Stimulated activated CD4-positive, alpha-beta T cell treated with anti-CD3 and anti-CD28 coated beads, Interleukin-1b, Interleukin-23, amount 100 ng/mL, for 24 hours (primary cell): ENCODE measurements around the gene TBX2.
"Not testable (repeated sequence)": the region's sequence is repeated elsewhere in the genome, so short reads cannot be mapped to it uniquely, and the experiment has no call there.

Source experiments
- DNase-seq, 4 experiments: peaks; one replicate each; pipeline ENCODE4 v3.0.0-alpha.2; 2020; ENCODE audit warnings: low read depth in 4 of 4, low spot score in 1 of 4

TBX2 gene

DNA sequence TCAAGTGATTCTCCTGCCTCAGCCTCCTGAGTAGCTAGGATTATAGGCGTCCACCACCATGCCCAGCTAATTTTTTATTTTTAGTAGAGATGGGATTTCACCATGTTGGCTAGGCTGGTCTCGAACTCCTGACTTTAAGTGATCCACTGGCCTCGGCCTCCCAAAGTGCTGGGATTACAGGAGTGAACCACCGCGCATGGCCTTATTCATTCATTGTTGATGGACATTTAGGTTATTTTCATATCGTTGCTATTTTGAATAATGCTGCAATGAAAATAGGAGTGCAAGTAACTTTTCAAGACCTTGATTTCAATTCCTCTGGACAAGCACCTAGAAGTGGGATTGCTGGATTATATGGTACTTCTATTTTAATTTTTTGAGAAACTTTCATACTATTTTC, 30.2 kb downstream of the TBX2 start:
- DNase-seq: not testable (repeated sequence)

DNA sequence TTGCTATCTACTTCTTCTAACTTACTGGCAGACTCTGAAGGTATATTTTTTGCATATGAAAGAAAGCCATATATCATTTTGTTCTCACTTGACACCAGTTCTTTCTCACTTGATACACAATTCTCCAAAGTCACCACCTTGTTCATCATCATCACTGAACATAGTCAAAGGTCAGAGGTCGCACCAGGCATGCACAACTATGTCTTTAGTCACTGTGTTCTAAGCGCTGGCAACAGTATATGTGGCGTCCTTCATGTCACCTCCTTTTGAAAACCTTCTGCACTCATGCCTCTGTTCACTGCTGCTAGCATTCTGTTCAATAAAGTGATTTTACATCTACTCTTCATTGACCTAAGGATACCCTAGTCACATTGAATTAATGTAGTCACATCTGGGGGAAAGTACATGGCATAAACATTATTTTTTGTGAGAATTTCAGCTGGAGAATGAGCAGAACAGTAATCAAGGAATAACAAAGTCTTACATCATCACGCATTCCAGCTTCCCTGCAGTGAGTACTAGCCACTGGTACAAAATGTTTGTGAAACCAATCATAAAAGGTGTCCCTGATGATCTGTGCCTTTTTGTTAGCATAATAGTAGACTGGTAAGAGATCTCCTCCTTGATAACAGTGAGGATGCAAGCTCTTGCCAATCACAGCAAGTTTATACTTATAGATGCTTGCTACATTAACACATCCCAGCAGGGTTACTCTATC, 32.1 kb downstream of the TBX2 start:
- no peak for DNase-seq

DNA sequence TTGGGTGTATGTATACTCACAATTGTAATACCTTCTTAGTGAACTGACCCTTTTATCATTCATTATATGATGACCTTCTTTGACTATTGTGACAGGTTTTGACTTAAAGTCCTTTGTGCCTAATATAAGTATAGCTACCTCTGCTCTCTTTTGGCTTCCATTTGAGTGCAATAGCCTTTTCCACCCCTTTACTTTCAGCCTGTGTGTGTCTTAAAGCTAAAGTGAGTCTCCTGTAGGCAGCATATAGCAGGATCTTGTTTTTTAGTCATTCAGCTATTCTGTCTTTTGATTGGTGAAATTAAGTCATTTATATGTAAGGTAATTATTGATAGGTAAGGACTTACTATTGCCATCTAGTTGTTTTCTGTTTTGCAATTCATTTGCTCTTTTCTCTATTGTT, 36.6 kb downstream of the TBX2 start:
- no peak for DNase-seq

DNA sequence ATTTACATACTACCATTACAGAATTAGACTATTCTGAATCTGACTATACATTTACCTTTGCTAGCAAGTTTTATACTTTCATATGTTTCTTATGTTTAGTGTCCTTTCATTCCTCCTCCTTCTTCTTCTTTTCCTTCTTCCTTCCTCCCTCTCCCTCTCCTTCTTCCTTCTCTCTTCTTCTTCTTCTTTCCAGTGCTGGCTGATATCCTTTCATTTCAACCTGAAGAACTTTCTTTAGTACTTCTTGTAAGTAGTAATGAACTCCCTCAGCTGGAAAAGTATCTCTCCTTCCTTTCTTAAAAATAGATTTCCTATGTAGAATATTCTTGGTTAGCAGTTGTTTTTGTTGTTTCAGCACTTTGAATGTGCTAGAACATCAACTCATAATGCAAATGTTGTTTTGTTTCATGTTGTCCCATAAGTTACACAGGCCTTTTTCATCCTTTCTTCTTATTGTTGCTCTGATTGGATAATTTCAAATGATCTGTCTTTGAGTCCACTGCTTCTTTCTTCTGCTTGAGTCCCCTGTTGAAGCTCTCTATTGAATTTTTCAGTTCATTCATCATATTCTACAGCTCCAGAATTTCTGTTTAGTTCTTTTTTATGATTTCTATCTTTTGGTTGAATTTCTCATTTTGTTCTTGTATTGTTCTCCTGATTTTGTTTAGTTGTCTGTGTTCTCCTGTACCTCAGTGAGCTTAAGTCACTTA, 37.5 kb downstream of the TBX2 start:
- DNase-seq: no peak

DNA sequence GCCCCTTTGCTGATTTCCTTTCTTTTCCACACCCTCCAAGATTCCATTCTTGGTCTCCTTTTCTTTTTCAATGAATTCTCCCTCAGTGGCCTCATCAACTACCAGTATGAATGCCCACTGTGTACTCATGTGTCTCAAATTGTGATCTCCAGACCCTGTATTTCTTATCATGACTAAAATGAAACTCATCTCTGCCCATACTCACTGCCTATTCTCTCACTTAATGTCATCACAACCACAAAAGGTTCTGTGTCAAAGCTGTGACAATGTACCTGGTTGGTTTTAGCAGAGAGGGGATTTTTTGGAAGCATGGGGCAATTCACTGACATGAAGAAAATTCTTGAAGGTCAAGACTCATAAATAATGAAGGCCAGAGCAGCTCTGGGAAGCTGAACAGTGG, 41.1 kb downstream of the TBX2 start:
- DNase-seq: no peak

DNA sequence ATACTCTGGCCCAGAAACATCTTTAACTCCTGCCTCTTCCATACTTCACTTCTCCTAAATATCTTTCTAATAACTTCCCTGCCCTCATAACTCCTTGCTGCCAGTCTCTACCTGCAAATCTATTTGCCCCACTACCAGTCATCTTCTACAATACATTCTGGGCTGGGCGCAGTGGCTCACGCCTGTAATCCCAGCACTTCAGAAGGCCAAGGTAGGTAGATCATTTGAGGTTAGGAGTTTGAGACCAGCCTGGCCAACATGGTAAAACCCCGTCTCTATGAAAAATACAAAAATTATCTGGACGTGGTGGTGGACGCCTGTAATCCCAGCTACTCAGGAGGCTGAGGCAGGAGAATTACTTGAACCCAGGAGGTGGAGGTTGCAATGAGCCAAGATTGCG, 41.9 kb downstream of the TBX2 start:
- DNase-seq: not testable (repeated sequence)

DNA sequence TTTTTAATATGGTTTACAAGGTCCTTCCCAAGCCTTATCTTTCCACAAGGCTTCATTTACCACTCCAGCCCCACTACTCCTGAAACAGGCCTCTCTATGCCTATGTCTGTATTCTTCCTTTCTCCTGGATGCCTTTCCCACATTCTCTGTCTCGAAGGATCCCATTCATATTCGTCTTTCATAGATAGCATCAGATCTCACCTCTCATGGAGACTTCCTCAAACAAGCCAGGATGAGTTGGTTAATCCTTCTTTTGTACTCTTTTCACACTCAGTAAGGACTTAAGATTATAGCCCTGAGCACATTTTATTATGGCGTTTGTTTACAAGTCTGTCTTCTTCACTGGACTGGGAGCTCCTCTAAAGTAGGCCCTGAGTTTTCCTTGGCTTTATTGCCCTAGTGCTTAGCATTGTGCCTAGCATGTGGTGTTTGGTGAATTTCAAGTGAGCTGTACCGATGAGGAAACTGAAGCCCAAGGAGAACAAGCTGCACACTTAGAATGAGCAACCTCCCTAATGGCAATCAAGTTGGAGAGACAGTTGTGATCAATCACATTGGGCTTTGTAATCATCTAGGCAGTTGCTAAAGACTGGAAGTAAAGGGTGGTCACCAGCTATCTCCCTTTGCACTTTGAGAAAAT, 42.6 kb downstream of the TBX2 start:
- DNase-seq: no peak

DNA sequence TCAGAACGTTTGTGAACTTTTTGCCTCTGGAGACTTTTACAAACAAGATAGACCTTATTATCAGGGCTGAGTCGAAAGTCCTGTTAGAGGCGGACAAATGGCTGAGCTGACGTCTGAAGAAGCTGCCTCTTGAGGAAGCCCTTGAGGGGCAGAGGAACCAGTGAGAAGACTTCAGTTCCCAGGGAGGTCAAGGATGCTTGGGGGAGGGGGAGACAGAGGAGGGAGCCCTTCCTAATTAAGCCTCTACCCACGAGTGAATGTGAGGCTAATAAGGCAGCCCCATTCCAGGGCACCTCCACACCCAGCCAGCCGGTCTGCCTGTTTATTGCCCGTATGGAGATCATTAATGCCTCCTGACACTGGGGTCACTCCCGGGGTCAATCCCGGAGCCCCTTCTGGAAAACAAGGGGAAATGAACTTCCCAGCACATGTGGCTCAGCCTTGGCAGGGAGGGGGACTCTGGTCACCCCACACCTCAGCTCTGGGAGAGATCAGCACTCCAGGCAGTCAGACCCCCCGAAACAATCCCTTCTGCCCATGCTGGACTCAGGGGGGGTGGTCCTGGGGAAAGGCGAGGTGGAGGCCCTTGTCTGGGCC, 43.3 kb downstream of the TBX2 start:
- DNase-seq: no peak

DNA sequence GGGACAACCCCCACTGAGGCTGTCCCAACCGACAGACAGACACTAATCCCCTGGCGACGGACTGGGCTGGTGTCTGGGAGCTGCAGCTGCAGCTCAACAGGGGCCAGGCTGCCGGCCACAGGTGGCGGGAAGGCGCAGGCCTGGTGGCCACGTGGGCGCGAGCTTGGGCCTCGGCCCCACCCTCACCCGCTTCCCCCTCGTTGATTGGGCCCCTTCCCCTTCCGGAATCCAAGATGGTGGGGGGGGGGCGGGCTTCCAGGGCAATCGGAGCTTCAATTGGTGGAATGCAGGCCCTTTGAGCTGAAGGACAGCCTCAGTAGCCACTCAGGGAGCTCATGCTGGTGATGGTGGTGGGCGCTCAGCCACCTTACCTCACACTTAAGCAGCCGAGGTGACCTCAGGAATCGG, 43.8 kb downstream of the TBX2 start:
- no peak for DNase-seq

DNA sequence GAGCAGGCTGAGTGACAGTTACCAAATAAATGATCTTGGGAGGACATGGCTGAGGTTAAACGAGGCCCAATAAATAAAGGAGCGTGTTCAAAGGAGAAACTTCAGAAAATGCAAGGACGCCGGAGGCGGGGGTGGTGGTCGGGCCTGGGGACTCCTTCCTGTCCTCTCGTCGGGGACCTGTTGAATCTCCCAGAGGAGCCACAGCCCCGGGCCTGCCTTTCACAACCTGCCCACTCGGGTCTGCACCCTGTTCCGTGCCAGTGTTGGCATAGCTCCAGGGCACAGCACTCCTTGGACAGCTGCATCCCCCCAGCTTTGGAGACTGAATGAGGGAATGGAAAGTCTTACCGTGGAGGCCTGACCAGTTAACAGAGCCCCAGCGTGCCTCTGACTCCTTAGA, 44.4 kb downstream of the TBX2 start:
- DNase-seq: no peak

DNA sequence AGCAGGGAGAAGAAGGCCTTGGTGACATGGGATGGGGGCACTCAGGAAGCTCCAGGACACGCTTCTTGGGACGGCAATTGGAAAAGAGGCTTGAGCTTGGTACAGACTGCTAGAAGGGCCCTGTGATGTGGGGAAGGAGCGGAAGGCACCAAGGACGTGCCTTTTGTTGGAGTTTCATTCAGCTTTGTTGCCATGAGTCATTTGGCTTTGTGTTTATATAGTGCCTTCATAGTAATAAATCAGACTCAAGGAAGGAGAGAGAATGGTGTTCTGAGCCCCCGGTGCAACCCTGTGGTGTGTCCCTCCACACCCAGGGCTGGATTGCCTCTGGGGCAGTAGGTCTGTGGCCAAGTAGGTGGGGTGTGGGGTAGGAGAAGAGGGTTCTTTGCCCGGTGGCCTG, 45.2 kb downstream of the TBX2 start:
- DNase-seq: no peak

DNA sequence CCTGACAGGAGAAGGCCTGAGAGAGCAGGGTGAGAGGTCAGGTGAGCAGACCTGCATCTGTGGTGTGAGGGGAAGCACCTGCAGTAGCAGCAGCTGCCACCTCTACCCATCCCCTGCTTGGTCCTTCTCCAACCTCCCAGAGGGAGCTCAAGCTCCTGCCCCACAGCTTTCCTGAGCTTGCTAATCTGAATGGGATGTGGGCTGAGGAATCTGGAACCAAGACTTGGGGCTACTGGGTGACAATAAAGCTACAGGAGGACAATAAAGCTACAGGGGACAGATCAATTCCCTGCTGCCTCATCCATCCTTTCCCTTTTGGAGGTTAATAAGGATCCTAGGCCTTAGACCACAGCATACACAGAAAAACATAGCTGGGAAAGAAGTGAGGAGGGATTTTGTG, 47.7 kb downstream of the TBX2 start:
- DNase-seq: no peak

DNA sequence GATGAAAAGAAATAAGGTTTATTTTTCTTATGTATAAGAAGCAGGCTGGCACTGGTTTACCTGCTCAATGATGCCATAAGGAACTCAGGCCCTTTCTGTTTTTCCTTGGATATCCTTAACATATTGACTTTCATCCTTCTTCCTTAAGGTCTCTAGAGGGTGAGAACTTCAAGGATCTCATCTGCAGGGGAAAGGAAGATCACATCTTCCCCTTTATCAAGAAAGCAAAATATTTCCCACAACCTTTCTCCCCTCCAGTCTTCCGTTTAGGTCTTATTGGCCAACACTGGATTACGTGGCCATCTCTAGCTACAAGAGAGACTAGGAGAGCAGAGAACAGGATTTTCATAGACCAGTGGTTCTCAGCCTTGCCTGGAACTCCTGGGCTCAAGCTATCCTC, 48.4 kb downstream of the TBX2 start:
- no peak for DNase-seq

DNA sequence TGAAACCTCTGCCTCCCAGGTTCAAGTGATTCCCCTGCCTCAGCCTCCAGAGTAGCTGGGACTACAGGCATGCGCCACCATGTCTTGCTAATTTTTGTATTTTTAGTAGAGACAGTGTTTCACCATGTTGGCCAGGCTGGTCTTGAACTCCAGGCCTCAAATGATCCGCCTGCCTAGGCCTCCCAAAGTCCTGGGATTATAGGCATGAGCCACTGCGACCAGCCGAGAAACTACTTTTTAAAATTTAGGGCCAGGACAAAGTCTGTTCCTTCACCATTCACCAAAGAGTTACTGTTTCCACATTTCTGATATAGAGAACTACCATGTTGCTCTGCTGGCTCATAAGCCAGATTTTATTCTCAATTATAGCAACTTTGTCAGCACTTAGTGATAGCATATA, 49.5 kb downstream of the TBX2 start:
- not testable (repeated sequence) for DNase-seq

DNA sequence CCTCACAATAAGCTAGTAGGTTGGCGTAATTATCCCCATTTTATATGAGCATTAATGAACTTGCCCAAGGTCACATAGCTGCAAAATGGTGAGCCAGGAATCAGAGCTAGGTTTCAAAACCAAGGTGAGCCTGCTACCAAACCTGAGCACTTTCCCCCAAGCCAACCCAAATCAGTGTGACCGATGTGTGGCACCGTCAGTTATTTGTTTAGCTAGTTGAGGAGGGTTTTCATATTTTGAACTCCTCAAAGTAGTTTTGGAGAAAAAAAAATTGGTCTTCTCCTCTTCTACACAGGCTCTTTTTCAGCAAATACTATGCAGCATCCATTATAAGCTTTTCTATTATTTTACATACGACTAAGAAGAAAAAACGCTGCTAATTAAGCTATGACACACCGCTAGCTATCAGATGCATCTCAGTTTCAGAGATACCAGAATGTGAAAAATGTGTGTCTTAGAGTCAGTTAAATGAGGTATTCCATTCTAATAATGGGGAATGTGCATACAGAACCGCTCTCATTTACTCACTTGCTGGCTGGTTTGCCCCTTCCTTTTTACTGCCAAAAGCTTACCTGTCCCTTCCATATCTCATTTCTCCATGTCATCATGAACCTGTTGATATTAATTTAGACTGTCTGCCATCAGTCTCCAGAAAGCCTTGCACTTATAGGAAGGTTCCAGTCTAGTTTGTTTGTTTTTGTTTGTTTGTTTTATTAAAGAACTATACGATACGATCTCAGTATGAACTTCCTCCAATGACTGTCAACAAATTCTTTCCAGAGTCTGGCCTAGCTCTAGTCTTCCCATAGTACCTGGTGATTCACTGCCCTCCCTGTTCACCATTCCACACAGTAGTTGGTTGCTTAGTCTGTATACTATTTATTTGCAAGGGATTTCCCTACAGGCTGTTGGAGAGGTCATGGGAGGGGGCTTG, 50.3 kb downstream of the TBX2 start:
- DNase-seq: no peak

DNA sequence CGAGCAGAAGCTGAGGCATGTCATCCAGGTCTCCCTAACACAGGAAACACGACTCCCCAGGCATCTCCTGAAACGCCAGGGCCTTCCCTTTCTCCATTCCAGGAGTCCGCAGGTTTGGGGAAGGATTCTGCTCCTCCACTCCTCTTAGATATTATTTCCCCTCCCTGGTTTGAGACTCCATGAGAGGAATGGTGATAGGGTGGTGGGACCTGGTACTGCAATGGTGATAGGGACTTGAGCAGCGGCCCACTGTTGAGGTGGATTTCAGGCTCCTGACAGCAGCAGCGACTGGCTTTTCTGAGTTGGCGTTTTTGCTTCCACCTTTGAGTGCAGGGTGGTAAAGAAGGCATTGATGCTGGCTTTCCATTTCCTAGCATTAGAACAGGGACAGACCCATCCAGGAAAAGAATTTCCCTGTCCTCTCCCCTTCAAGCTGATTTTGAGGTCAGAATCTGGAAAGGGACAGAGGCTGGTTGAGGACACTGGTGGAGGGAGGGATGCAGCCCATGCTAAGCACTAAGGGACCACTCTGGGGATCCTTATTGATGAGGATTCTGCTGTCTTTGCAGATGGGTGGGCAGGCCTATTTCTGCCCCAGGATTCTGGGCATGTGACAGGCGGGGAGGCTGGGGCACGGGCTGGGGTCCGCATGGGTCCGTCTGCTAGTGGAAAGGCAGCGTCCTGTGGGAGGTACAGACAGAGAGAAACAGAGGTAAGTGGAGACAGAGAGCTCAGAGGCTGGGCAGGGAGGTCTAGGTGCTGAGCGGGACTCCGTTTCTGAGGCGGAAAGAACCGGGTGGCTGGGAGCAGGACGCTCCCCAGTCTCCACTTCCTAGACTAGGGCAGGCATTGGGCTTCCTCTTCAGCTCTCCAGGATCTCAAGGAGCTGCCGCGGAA, 51.2 kb downstream of the TBX2 start:
- no peak for DNase-seq

DNA sequence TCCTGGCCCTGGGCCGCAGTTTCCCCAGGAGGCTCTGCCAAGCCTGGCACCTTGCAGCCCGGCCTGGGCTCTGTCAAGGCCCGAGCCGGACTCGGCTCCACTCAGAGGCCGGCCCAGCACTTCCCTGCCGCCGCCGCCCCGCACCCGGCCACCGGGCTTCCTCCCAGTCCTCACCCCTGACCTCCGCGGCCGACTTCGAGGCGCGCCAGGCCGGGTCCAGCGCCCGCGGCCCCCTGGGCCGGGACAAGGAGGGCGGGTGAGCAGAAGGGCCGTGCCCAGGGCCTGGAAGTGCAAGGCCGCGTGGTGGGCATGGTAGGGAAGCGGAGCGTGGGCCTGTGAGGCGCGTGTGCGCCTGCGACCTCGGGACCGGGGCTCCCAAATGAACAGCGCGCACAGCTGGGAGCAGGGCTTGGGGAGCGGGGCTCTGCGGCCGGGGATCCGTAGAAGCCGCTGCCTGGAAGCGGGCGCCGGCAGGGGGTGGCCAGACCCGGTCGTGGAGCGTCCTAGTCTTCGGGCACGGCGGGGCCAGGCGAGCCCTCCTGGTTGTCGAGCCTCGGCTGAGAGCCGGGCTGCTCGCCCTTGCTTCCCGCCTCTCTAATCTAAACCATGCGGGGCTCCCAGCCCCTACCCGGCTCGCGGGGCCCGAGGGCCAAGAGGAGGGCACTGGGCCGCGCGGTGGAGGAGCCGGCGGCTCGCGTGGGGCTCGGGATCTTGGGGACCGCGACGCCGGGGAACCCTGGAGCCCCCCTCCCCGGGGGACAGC, 52.1 kb downstream of the TBX2 start:
- DNase-seq: no peak

DNA sequence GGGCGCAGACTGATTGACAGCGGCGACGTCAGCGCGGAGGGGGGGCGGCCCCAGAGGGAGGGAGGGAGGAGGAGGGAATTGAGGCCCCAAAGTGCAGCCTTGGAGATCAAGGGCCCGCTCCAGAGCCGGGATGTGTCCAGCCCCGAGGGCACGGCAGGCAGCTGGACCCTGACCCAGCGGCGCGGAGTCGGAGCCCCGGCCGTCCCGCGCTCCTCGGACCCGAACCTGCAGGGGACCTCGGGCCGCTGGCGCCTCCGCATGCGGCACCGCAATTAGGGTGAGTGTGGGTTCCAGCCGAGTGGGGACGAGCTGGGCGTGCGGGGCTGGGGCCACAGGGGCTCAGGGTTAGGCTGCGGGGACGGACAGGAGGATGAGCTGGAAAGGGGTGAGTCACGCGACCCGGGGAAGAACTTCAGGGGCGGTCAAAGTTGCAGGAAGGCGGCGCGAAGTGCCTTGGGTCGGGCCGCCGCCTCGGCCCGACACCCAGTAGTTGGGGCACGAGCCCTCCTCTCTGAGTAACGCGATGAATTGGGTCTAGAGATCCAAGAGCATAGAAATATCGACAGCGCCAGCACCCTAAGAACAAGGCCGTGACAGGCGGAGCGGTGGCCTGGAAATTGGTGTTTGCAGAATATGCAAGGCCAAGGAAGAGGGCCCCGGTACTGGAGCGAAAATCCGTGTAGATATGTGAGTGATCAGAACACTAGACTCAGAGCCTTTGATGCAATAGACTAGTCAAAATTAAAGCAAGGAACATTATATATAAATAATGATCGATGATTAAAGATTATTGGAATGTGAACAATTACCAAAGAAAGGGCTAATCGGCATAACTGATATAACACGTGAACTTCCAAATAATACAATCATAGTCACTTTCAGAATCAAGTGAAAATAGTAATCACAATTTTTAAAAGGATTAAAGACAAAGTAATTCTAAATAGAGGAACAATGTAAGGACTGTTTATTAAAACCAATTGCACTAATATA, 53.0 kb downstream of the TBX2 start, which contains the start of gene TBX4:
TBX4 (plus strand) TSS at position 122 of the 990 bp plus-strand sequence. CDS start 4,069 bp downstream, outside the sequence.
- DNase-seq: no peak
